Glutamatergic neuron (in vitro differentiated cells): ENCODE measurements around the gene STIMATE. TPM values are rescaled to one million over a fixed set of nuclear protein-coding genes. Genes with fewer than 3 reads are reported as not detected.

Source experiments
- DNase-seq: peaks from one replicate; pipeline ENCODE4 v3.0.0; 2022
- H3K27ac Mint-ChIP-seq: one replicate; pipeline ENCODE4 v1.8.0; 2020; ENCODE audit warnings: mild to moderate bottlenecking, mixed read lengths, inconsistent platforms; ENCODE audit not compliant: unreplicated experiment
- H3K27me3 Mint-ChIP-seq: one replicate; pipeline ENCODE4 v1.8.0; 2020; ENCODE audit warnings: mild to moderate bottlenecking, moderate library complexity, mixed read lengths, inconsistent platforms; ENCODE audit not compliant: unreplicated experiment
- H3K36me3 Mint-ChIP-seq: one replicate; pipeline ENCODE4 v1.8.0; 2020; ENCODE audit warnings: mild to moderate bottlenecking, mixed read lengths, inconsistent platforms; ENCODE audit not compliant: unreplicated experiment
- H3K4me1 Mint-ChIP-seq: one replicate; pipeline ENCODE4 v1.8.0; 2020; ENCODE audit warnings: mild to moderate bottlenecking, low read depth, mixed read lengths, inconsistent platforms; ENCODE audit not compliant: unreplicated experiment
- H3K4me3 Mint-ChIP-seq: one replicate; pipeline ENCODE4 v1.8.0; 2020; ENCODE audit warnings: mild to moderate bottlenecking, mixed read lengths, inconsistent platforms; ENCODE audit not compliant: unreplicated experiment
- H3K9me3 Mint-ChIP-seq: one replicate; pipeline ENCODE4 v1.8.0; 2020; ENCODE audit warnings: mild to moderate bottlenecking, moderate library complexity, mixed read lengths, inconsistent platforms; ENCODE audit not compliant: unreplicated experiment
- CTCF ChIP-seq: fragments of 200-600 bp; sonication (generic); IDR thresholded peaks from one replicate; pipeline ENCODE4 v1.5.0; 2021; ENCODE audit not compliant: partially characterized antibody, unreplicated experiment
- total RNA-seq: library from RNA; stranded (reverse); fragmentation: NEBNext Ultra II Directional; extraction: Animal tissue kit (Norgen Biotek cat#: 25700); gene quantifications from one replicate; pipeline ENCODE4 v1.2.1, GENCODE V29; 2021; ENCODE audit not compliant: unreplicated experiment

Gene STIMATE
- total RNA-seq, 1 donor from 2014 or later, result 23.0 TPM

- TF ChIP-seq CTCF, result no peak
- no peaks in the 10 kb centered on the region for H3K36me3 Mint-ChIP-seq
- H3K4me1 Mint-ChIP-seq, result no peaks in the 10 kb centered on the region
Measured at GRCh38 chr3:52907497-52907896, 10.1 kb upstream of the STIMATE start.

GRCh38 chr3:52904552-52904951 is 7.2 kb upstream of the STIMATE start:
- H3K4me1 Mint-ChIP-seq, result no peaks in the 10 kb centered on the region
- H3K27ac Mint-ChIP-seq, result no peak overlapping the region
- no peaks in the 10 kb centered on the region for H3K27me3 Mint-ChIP-seq
- no peak overlapping the region for H3K4me3 Mint-ChIP-seq
- no peak for DNase-seq
- TF ChIP-seq CTCF, result no peak
- H3K36me3 Mint-ChIP-seq, result no peaks in the 10 kb centered on the region
- H3K9me3 Mint-ChIP-seq, result no peaks in the 10 kb centered on the region

More at GRCh38 chr3:52907497-52907896, 10.1 kb upstream of the STIMATE start:
- no peak for DNase-seq
- peaks cover 3% of the 10 kb centered on the region for H3K27me3 Mint-ChIP-seq
- no peaks in the 10 kb centered on the region for H3K9me3 Mint-ChIP-seq
- H3K4me3 Mint-ChIP-seq, result no peak overlapping the region
- no peak overlapping the region for H3K27ac Mint-ChIP-seq

DNA sequence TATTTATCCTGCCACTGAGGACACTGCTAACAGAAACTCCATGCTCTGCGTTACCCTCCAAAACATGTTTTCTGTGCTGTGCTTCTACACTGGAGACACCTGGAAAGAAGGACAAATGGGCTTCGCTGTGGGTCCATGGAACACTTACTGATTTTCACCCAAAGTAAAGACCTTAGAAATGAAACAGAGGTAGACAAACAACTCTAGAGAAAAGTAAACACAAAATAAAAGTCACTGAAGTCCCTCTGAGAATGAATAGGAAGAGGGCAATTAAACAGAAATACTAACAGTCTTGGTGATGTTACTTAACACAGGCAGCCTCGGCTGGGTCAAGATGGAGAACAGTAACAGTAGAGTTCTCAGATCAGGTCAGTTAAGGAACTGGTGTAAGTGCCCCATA is 6.7 kb upstream of the STIMATE start:
- Mint-ChIP-seq H3K27me3 (no peaks in the 10 kb centered on the region), H3K9me3 (no peaks in the 10 kb centered on the region), H3K36me3 (no peaks in the 10 kb centered on the region), H3K4me3 (no peak overlapping the region), H3K4me1 (no peaks in the 10 kb centered on the region), H3K27ac (no peak overlapping the region)
- TF ChIP-seq CTCF, result no peak
- DNase-seq, result no peak

DNA sequence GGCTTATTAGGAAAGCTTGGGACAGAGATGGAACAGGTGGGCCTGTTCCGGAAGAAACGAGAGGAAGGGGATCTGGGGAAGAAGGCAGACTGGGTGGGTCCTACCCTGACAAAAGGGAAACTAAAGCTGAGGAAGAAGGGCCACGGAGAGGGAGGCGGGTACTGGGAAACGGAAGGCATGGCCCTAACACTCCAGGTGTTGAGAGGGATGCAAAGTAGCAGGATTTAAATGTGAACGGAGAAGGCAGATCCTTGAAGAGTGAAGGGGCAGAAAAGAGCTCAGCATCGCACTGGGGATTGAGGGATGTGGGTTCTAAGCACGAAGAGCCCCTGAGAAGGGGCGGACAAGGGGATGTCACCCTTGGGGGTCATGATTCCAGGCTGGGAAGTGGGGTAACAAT is 735 bp downstream of the STIMATE start:
- H3K4me3 Mint-ChIP-seq, result peak overlapping the region; percentile 99
- peaks cover 16% of the 10 kb centered on the region for H3K4me1 Mint-ChIP-seq
- no peaks in the 10 kb centered on the region for H3K9me3 Mint-ChIP-seq
- H3K27ac Mint-ChIP-seq, result peak overlapping the region; percentile 70
- peaks cover 7% of the 10 kb centered on the region for H3K27me3 Mint-ChIP-seq
- no peak for TF ChIP-seq CTCF
- no peaks in the 10 kb centered on the region for H3K36me3 Mint-ChIP-seq
- DNase-seq, result no peak

- no peak for DNase-seq
- Mint-ChIP-seq H3K36me3 (no peaks in the 10 kb centered on the region), H3K9me3 (no peaks in the 10 kb centered on the region), H3K4me1 (peaks cover 16% of the 10 kb centered on the region), H3K27me3 (peaks cover 7% of the 10 kb centered on the region), H3K27ac (no peak overlapping the region), H3K4me3 (peak overlapping the region; percentile 99)
- no peak for TF ChIP-seq CTCF
Measured at GRCh38 chr3:52896151-52896550, 1.2 kb downstream of the STIMATE start.
